ENCODE results near the gene ELMO2.

DNA sequence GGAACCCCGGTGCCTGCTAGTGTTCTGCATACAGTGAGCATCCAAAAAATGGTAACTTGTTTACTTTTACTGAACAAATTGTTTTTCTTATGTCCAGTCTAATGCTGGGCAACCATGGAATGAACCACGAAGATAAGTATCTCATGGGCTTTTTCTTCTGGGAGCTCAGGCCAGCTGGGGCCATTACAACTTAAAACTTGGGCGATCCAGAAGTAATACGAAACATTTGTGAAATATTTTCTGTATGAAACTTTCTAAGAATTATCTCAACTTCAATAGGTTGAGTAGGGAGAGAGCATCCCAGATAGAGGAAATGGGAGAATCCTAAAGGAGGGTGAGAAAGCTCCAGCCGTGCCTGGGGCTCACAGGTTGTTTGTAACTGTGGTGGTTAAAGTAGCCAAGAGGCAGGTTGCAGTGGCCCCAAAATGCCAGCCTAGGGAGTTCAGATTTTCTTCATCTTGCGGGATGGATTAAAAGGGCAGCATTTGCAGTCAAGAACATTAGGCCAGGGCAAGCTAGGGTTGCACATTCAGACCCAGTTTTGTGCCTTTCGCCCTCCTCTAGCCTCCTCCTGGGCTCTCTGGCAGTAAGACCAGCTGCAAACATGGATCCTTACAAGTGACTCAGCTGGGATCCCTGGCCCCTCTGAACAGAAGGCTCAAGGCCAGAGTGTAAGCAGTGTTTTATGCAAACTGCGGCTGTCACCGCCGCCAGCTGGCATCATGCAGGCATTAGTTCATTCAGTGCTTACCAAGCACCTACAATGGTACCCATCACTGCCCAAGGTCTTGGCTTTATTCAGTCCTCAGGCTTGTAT lies 41.5 kb downstream of the ELMO2 start:
- TF ChIP-seq, protein P1, sequence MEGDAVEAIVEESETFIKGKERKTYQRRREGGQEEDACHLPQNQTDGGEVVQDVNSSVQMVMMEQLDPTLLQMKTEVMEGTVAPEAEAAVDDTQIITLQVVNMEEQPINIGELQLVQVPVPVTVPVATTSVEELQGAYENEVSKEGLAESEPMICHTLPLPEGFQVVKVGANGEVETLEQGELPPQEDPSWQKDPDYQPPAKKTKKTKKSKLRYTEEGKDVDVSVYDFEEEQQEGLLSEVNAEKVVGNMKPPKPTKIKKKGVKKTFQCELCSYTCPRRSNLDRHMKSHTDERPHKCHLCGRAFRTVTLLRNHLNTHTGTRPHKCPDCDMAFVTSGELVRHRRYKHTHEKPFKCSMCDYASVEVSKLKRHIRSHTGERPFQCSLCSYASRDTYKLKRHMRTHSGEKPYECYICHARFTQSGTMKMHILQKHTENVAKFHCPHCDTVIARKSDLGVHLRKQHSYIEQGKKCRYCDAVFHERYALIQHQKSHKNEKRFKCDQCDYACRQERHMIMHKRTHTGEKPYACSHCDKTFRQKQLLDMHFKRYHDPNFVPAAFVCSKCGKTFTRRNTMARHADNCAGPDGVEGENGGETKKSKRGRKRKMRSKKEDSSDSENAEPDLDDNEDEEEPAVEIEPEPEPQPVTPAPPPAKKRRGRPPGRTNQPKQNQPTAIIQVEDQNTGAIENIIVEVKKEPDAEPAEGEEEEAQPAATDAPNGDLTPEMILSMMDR (IDR thresholded peaks at IDR 0.05; ENCODE audit: low read depth, low read length), result no peak
- TF ChIP-seq POLR2A (IDR thresholded peaks at IDR 0.05; ENCODE audit: extremely low read depth, insufficient read length), result no peak
- no peak for TF ChIP-seq MYC (IDR thresholded peaks at IDR 0.05; ENCODE audit: low read depth, low read length)

Measured in NB4 (cell line).